ENCODE data around the gene ULK2.

GRCh38 chr17:19904412-19904811 lies 36.7 kb upstream of the ULK2 start:
- TF ChIP-seq CBFB (IDR thresholded peaks at IDR 0.05; ENCODE audit: low read depth) (no peak), ATF2 (IDR thresholded peaks at IDR 0.05; ENCODE audit: low read length) (no peak), CHD2 (IDR thresholded peaks at IDR 0.05; ENCODE audit: borderline replicate concordance, low read depth, low read length) (no peak), CTCF (IDR thresholded peaks at IDR 0.05 in 2 of 3, conservative IDR thresholded peaks at IDR 0.05 in 1 of 3; ENCODE audit: control insufficient read depth in 2 of 3, extremely low read depth in 1 of 3, insufficient read depth in 1 of 3, low read depth in 3 of 3, low read length in 3 of 3) (no peak), NKRF (conservative IDR thresholded peaks at IDR 0.05) (no peak), ZZZ3 (IDR thresholded peaks at IDR 0.05; ENCODE audit: control insufficient read depth, insufficient read length, low read depth) (no peak), SMC3 (IDR thresholded peaks at IDR 0.05; ENCODE audit: borderline replicate concordance, low read length) (no peak), ESRRA (IDR thresholded peaks at IDR 0.05; ENCODE audit: low read length) (no peak), CEBPB (IDR thresholded peaks at IDR 0.05; ENCODE audit: borderline replicate concordance in 1 of 2, low read depth in 2 of 2, low read length in 2 of 2) (no peak), RAD21 (IDR thresholded peaks at IDR 0.05; ENCODE audit: insufficient read depth, low read depth, low read length) (no peak), EGR1 (IDR thresholded peaks at IDR 0.05; ENCODE audit: borderline replicate concordance in 1 of 2, low read depth in 2 of 2, low read length in 2 of 2) (no peak), TBL1XR1 (IDR thresholded peaks at IDR 0.05; ENCODE audit: low read depth, low read length) (no peak), ATF3 (IDR thresholded peaks at IDR 0.05; ENCODE audit: borderline replicate concordance, extremely low read depth, low read depth, low read length) (no peak), SIX5 (IDR thresholded peaks at IDR 0.05; ENCODE audit: low read depth, low read length, severe bottlenecking) (no peak)
